WTC11 (cell line): ENCODE data around the gene PGAP3. TPM values are rescaled to one million over a fixed set of nuclear protein-coding genes. Genes with fewer than 3 reads are reported as not detected.

Source experiments
- ATAC-seq: fragments of 200-7000 bp; cut with Tn5 transposase; 2 replicates; pipeline ENCODE4 v1.10.0; 2021; ENCODE audit warnings: mild to moderate bottlenecking, moderate library complexity
- CTCF ChIA-PET: fragments of 300-600 bp; sonication (Branson Sonifier 250); formaldehyde crosslinking; loops from one replicate; lab custom pipeline; 2021; ENCODE audit warnings: antibody characterized with exemption; lab: Charles Lee
- POLR2A ChIA-PET: fragments of 350-600 bp; sonication (Branson Sonifier 250); formaldehyde crosslinking; loops from one replicate; lab custom pipeline; 2021; ENCODE audit warnings: antibody characterized with exemption; lab: Charles Lee
- DNase-seq: peaks from one replicate; pipeline ENCODE4 v3.0.0; 2021; ENCODE audit warnings: low spot score
- H3K27ac Mint-ChIP-seq: 2 replicates; pipeline ENCODE4 v1.8.0; 2021; ENCODE audit warnings: mixed read lengths
- H3K27me3 Mint-ChIP-seq: 2 replicates; pipeline ENCODE4 v1.8.0; 2021; ENCODE audit warnings: low read depth, mild to moderate bottlenecking, moderate library complexity, mixed read lengths
- H3K36me3 Mint-ChIP-seq: 2 replicates; pipeline ENCODE4 v1.8.0; 2021; ENCODE audit warnings: mixed read lengths
- H3K4me1 Mint-ChIP-seq: 2 replicates; pipeline ENCODE4 v1.8.0; 2022; ENCODE audit warnings: mixed read lengths
- H3K4me3 Mint-ChIP-seq: 2 replicates; pipeline ENCODE4 v1.8.0; 2021; ENCODE audit warnings: mild to moderate bottlenecking, moderate library complexity, mixed read lengths
- H3K9me3 Mint-ChIP-seq: 2 replicates; pipeline ENCODE4 v1.8.0; 2021; ENCODE audit warnings: mixed read lengths
- ATF1 ChIP-seq: sonication (generic); formaldehyde crosslinking; IDR thresholded peaks from 2 replicates; pipeline ENCODE4 v1.8.1; 2023; ENCODE audit warnings: mild to moderate bottlenecking, moderate library complexity, missing genetic modification reagents
- CREM ChIP-seq: sonication (generic); formaldehyde crosslinking; IDR thresholded peaks from 2 replicates; pipeline ENCODE4 v1.8.1; 2022; ENCODE audit warnings: mild to moderate bottlenecking, missing genetic modification reagents, moderate library complexity
- EMX1 ChIP-seq: fragments of 250-450 bp; sonication (Bioruptor Pico); IDR thresholded peaks from 2 replicates; pipeline ENCODE4 v1.8.0; 2021; ENCODE audit warnings: mild to moderate bottlenecking
- ESRRA ChIP-seq: sonication (generic); formaldehyde crosslinking; IDR thresholded peaks from 2 replicates; pipeline ENCODE4 v1.8.1; 2022; ENCODE audit warnings: mild to moderate bottlenecking, missing genetic modification reagents, borderline replicate concordance
- FOXJ3 ChIP-seq: sonication (generic); formaldehyde crosslinking; IDR thresholded peaks from 2 replicates; pipeline ENCODE4 v1.9.0; 2021; ENCODE audit warnings: missing genetic modification reagents, mild to moderate bottlenecking, borderline replicate concordance
- FOXK1 ChIP-seq: sonication (generic); formaldehyde crosslinking; IDR thresholded peaks from 2 replicates; pipeline ENCODE4 v1.8.0; 2022; ENCODE audit warnings: mild to moderate bottlenecking, moderate library complexity, missing genetic modification reagents
- ZBTB21 ChIP-seq: sonication (generic); formaldehyde crosslinking; IDR thresholded peaks from 2 replicates; pipeline ENCODE4 v1.8.1; 2023; ENCODE audit warnings: mild to moderate bottlenecking, missing genetic modification reagents, borderline replicate concordance
- ZNF121 ChIP-seq: sonication (generic); formaldehyde crosslinking; IDR thresholded peaks from 2 replicates; pipeline ENCODE4 v1.8.0; 2023; ENCODE audit warnings: missing genetic modification reagents
- ZNF232 ChIP-seq: sonication (generic); formaldehyde crosslinking; IDR thresholded peaks from 2 replicates; pipeline ENCODE4 v1.8.0; 2022; ENCODE audit warnings: mild to moderate bottlenecking, missing genetic modification reagents
- ZNF263 ChIP-seq: sonication (generic); formaldehyde crosslinking; IDR thresholded peaks from 2 replicates; pipeline ENCODE4 v1.8.1; 2022; ENCODE audit warnings: low read depth, mild to moderate bottlenecking, moderate library complexity, missing genetic modification reagents
- total RNA-seq: library from RNA; stranded (reverse); gene quantifications from 3 replicates; pipeline ENCODE4 v1.2.3, GENCODE V29; 2021
- TF ChIP-seq, protein P1 (sequence below): sonication (generic); formaldehyde crosslinking; IDR thresholded peaks from 2 replicates; pipeline ENCODE4 v1.8.1; 2023; ENCODE audit warnings: mild to moderate bottlenecking, missing genetic modification reagents, borderline replicate concordance
- TF ChIP-seq, protein P2 (sequence below): sonication (generic); formaldehyde crosslinking; IDR thresholded peaks from 2 replicates; pipeline ENCODE4 v1.8.0; 2022; ENCODE audit warnings: mild to moderate bottlenecking, missing genetic modification reagents
- TF ChIP-seq, protein P3 (sequence below): sonication (generic); formaldehyde crosslinking; IDR thresholded peaks from 2 replicates; pipeline ENCODE4 v1.8.0; 2022; ENCODE audit warnings: mild to moderate bottlenecking, missing genetic modification reagents
- TF ChIP-seq, protein P4 (sequence below): fragments of 250-450 bp; sonication (Bioruptor Pico); IDR thresholded peaks from 2 replicates; pipeline ENCODE4 v1.8.0; 2021; ENCODE audit warnings: mild to moderate bottlenecking
- TF ChIP-seq, protein P5 (sequence below): sonication (generic); formaldehyde crosslinking; IDR thresholded peaks from 2 replicates; pipeline ENCODE4 v1.8.1; 2022; ENCODE audit warnings: low read depth, missing genetic modification reagents, borderline replicate concordance
- TF ChIP-seq, protein P6 (sequence below): sonication (generic); formaldehyde crosslinking; IDR thresholded peaks from 2 replicates; pipeline ENCODE4 v1.8.0; 2023; ENCODE audit warnings: missing genetic modification reagents, mild to moderate bottlenecking, borderline replicate concordance

The PGAP3 gene
- total RNA-seq, 1 experiment from 2014 or later: 24.9 TPM

DNA sequence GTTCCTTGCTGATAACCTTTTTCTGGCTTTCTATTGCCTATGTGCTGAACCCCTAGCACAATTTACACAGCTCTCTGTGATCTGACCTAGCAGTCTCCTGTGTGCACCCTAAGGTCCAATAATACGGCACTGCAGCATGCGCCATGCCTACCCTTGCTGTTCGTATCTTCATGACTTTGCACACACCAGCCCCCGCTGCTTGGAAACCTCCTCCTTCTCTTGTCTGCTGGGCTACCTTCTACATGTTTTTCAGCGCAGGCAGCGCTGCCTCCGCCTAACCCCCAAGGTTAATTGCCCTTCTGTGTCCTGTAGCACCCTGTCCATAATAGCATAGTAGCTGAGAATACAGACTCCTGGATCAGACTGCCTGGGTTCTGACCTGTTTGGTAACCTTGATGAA, 49.5 kb downstream of the PGAP3 start:
- peaks cover 65% of the 10 kb centered on the region for H3K4me1 Mint-ChIP-seq
- TF ChIP-seq ZBTB21: no peak
- TF ChIP-seq, protein P1, sequence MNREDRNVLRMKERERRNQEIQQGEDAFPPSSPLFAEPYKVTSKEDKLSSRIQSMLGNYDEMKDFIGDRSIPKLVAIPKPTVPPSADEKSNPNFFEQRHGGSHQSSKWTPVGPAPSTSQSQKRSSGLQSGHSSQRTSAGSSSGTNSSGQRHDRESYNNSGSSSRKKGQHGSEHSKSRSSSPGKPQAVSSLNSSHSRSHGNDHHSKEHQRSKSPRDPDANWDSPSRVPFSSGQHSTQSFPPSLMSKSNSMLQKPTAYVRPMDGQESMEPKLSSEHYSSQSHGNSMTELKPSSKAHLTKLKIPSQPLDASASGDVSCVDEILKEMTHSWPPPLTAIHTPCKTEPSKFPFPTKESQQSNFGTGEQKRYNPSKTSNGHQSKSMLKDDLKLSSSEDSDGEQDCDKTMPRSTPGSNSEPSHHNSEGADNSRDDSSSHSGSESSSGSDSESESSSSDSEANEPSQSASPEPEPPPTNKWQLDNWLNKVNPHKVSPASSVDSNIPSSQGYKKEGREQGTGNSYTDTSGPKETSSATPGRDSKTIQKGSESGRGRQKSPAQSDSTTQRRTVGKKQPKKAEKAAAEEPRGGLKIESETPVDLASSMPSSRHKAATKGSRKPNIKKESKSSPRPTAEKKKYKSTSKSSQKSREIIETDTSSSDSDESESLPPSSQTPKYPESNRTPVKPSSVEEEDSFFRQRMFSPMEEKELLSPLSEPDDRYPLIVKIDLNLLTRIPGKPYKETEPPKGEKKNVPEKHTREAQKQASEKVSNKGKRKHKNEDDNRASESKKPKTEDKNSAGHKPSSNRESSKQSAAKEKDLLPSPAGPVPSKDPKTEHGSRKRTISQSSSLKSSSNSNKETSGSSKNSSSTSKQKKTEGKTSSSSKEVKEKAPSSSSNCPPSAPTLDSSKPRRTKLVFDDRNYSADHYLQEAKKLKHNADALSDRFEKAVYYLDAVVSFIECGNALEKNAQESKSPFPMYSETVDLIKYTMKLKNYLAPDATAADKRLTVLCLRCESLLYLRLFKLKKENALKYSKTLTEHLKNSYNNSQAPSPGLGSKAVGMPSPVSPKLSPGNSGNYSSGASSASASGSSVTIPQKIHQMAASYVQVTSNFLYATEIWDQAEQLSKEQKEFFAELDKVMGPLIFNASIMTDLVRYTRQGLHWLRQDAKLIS (CRISPR knock-in tag): no peak
- TF ChIP-seq, protein P2, sequence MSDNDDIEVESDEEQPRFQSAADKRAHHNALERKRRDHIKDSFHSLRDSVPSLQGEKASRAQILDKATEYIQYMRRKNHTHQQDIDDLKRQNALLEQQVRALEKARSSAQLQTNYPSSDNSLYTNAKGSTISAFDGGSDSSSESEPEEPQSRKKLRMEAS (CRISPR knock-in tag): no peak
- TF ChIP-seq CREM: no peak
- no peak for TF ChIP-seq ZNF121 (CRISPR knock-in tag)
- no peak for TF ChIP-seq EMX1 (CRISPR knock-in tag)
- TF ChIP-seq FOXJ3 (CRISPR knock-in tag): no peak
- TF ChIP-seq, protein P3, sequence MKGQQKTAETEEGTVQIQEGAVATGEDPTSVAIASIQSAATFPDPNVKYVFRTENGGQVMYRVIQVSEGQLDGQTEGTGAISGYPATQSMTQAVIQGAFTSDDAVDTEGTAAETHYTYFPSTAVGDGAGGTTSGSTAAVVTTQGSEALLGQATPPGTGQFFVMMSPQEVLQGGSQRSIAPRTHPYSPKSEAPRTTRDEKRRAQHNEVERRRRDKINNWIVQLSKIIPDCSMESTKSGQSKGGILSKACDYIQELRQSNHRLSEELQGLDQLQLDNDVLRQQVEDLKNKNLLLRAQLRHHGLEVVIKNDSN (CRISPR knock-in tag): no peak
- TF ChIP-seq, protein P4, sequence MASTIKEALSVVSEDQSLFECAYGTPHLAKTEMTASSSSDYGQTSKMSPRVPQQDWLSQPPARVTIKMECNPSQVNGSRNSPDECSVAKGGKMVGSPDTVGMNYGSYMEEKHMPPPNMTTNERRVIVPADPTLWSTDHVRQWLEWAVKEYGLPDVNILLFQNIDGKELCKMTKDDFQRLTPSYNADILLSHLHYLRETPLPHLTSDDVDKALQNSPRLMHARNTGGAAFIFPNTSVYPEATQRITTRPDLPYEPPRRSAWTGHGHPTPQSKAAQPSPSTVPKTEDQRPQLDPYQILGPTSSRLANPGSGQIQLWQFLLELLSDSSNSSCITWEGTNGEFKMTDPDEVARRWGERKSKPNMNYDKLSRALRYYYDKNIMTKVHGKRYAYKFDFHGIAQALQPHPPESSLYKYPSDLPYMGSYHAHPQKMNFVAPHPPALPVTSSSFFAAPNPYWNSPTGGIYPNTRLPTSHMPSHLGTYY (CRISPR knock-in tag): no peak
- no peak for TF ChIP-seq ZNF232
- TF ChIP-seq FOXK1: no peak
- TF ChIP-seq, protein P5, sequence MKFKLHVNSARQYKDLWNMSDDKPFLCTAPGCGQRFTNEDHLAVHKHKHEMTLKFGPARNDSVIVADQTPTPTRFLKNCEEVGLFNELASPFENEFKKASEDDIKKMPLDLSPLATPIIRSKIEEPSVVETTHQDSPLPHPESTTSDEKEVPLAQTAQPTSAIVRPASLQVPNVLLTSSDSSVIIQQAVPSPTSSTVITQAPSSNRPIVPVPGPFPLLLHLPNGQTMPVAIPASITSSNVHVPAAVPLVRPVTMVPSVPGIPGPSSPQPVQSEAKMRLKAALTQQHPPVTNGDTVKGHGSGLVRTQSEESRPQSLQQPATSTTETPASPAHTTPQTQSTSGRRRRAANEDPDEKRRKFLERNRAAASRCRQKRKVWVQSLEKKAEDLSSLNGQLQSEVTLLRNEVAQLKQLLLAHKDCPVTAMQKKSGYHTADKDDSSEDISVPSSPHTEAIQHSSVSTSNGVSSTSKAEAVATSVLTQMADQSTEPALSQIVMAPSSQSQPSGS (CRISPR knock-in tag): no peak
- no peak for TF ChIP-seq ESRRA
- TF ChIP-seq ZNF263: no peak
- TF ChIP-seq ATF1 (CRISPR knock-in tag): no peak
- TF ChIP-seq, protein P6, sequence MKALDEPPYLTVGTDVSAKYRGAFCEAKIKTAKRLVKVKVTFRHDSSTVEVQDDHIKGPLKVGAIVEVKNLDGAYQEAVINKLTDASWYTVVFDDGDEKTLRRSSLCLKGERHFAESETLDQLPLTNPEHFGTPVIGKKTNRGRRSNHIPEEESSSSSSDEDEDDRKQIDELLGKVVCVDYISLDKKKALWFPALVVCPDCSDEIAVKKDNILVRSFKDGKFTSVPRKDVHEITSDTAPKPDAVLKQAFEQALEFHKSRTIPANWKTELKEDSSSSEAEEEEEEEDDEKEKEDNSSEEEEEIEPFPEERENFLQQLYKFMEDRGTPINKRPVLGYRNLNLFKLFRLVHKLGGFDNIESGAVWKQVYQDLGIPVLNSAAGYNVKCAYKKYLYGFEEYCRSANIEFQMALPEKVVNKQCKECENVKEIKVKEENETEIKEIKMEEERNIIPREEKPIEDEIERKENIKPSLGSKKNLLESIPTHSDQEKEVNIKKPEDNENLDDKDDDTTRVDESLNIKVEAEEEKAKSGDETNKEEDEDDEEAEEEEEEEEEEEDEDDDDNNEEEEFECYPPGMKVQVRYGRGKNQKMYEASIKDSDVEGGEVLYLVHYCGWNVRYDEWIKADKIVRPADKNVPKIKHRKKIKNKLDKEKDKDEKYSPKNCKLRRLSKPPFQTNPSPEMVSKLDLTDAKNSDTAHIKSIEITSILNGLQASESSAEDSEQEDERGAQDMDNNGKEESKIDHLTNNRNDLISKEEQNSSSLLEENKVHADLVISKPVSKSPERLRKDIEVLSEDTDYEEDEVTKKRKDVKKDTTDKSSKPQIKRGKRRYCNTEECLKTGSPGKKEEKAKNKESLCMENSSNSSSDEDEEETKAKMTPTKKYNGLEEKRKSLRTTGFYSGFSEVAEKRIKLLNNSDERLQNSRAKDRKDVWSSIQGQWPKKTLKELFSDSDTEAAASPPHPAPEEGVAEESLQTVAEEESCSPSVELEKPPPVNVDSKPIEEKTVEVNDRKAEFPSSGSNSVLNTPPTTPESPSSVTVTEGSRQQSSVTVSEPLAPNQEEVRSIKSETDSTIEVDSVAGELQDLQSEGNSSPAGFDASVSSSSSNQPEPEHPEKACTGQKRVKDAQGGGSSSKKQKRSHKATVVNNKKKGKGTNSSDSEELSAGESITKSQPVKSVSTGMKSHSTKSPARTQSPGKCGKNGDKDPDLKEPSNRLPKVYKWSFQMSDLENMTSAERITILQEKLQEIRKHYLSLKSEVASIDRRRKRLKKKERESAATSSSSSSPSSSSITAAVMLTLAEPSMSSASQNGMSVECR: no peak
- DNase-seq (no peak), ATAC-seq (no peak)
- H3K27me3 Mint-ChIP-seq: no peaks in the 10 kb centered on the region
- H3K4me3 Mint-ChIP-seq: peak overlapping the region; percentile 76
- H3K36me3 Mint-ChIP-seq: no peaks in the 10 kb centered on the region
- ChIA-PET CTCF (interaction anchor here (0.7 to 23.6 kb wide), 7 partner anchors 10 to 73 kb away, joined by 3 to 851 read pairs (median 6); partner anchors contain the start of gene PNMT), POLR2A (no interaction called here)
- H3K27ac Mint-ChIP-seq: no peak overlapping the region
- no peaks in the 10 kb centered on the region for H3K9me3 Mint-ChIP-seq
